Measurements from ENCODE around the gene JAM3.

- TF ChIP-seq BHLHE40 (IDR thresholded peaks at IDR 0.05; ENCODE audit: borderline replicate concordance) (no peak), FOXA1 (IDR thresholded peaks at IDR 0.05) (no peak), FOXM1 (IDR thresholded peaks at IDR 0.05; ENCODE audit: borderline replicate concordance) (no peak), TARDBP (IDR thresholded peaks at IDR 0.05) (no peak), ELF4 (IDR thresholded peaks at IDR 0.05) (no peak), L3MBTL2 (conservative IDR thresholded peaks at IDR 0.05) (no peak), HDGF (IDR thresholded peaks at IDR 0.05; ENCODE audit: borderline replicate concordance) (no peak), SP1 (IDR thresholded peaks at IDR 0.05) (no peak), NFRKB (IDR thresholded peaks at IDR 0.05) (no peak), CTBP1 (IDR thresholded peaks at IDR 0.05; ENCODE audit: borderline replicate concordance) (no peak)
Measured at GRCh38 chr11:134044514-134045284, 24.2 kb upstream of the JAM3 start.
